ENCODE measurements around the gene CTDSP1.
A peak's percentile ranks its signal among the peaks of the same experiment; 100 is the strongest.

Gene CTDSP1

GRCh38 chr2:218400167-218400929 is 680 bp downstream of the CTDSP1 start:
- peaks cover 44% of the 10 kb centered on the region for H3K4me1 Mint-ChIP-seq
- H3K27me3 Mint-ChIP-seq (ENCODE audit: low read depth), result peaks cover 22% of the 10 kb centered on the region
- H3K27ac Mint-ChIP-seq, result peak overlapping the region; percentile 87 to 100 (median 100)
- H3K36me3 Mint-ChIP-seq (ENCODE audit: low read depth), result peaks cover 12% of the 10 kb centered on the region
- H3K4me3 Mint-ChIP-seq, result peak overlapping the region; percentile 94 to 97 (median 95)
- H3K9me3 Mint-ChIP-seq, result no peaks in the 10 kb centered on the region
- TF ChIP-seq CTCF (IDR thresholded peaks at IDR 0.05; ENCODE audit: unreplicated experiment in 3 of 3), result no peak

- peak overlapping the region in 1 of 3 experiments; percentile 19 for H3K27ac Mint-ChIP-seq
- peaks cover 17% of the 10 kb centered on the region for H3K27me3 Mint-ChIP-seq (ENCODE audit: low read depth)
- no peak for TF ChIP-seq CTCF (IDR thresholded peaks at IDR 0.05; ENCODE audit: unreplicated experiment in 3 of 3)
- H3K4me1 Mint-ChIP-seq, result peaks cover 47% of the 10 kb centered on the region
- H3K9me3 Mint-ChIP-seq, result no peaks in the 10 kb centered on the region
- H3K4me3 Mint-ChIP-seq, result peak overlapping the region; percentile 80 to 95 (median 94)
- H3K36me3 Mint-ChIP-seq (ENCODE audit: low read depth), result peaks cover 12% of the 10 kb centered on the region
These were observed 1.5 kb downstream of the CTDSP1 start for GRCh38 chr2:218400930-218401881.

- peak overlapping the region in 1 of 3 experiments; percentile 19 for H3K27ac Mint-ChIP-seq
- no peak for TF ChIP-seq CTCF (IDR thresholded peaks at IDR 0.05; ENCODE audit: unreplicated experiment in 3 of 3)
- H3K36me3 Mint-ChIP-seq (ENCODE audit: low read depth), result peaks cover 12% of the 10 kb centered on the region
- H3K4me3 Mint-ChIP-seq, result peak overlapping the region; percentile 80 to 95 (median 94)
- H3K27me3 Mint-ChIP-seq (ENCODE audit: low read depth), result peaks cover 11% of the 10 kb centered on the region
- peaks cover 43% of the 10 kb centered on the region for H3K4me1 Mint-ChIP-seq
- no peaks in the 10 kb centered on the region for H3K9me3 Mint-ChIP-seq
These were observed 2.2 kb downstream of the CTDSP1 start for GRCh38 chr2:218401890-218402289.

GRCh38 chr2:218402491-218402901 is 2.8 kb downstream of the CTDSP1 start:
- H3K27ac Mint-ChIP-seq, result no peak overlapping the region
- H3K4me3 Mint-ChIP-seq, result peak overlapping the region; percentile 55 to 71 (median 61)
- peaks cover 43% of the 10 kb centered on the region for H3K4me1 Mint-ChIP-seq
- TF ChIP-seq CTCF (IDR thresholded peaks at IDR 0.05; ENCODE audit: unreplicated experiment in 3 of 3), result no peak
- H3K27me3 Mint-ChIP-seq (ENCODE audit: low read depth), result peaks cover 7% of the 10 kb centered on the region
- H3K9me3 Mint-ChIP-seq, result no peaks in the 10 kb centered on the region
- peaks cover 12% of the 10 kb centered on the region for H3K36me3 Mint-ChIP-seq (ENCODE audit: low read depth)

GRCh38 chr2:218402911-218403411 is 3.3 kb downstream of the CTDSP1 start:
- peaks cover 3% of the 10 kb centered on the region for H3K27me3 Mint-ChIP-seq (ENCODE audit: low read depth)
- no peak for TF ChIP-seq CTCF (IDR thresholded peaks at IDR 0.05; ENCODE audit: unreplicated experiment in 3 of 3)
- H3K4me3 Mint-ChIP-seq, result peak overlapping the region; percentile 60 to 77 (median 61)
- peak overlapping the region in 2 of 3 experiments; percentile 76 to 98 for H3K27ac Mint-ChIP-seq
- no peaks in the 10 kb centered on the region for H3K9me3 Mint-ChIP-seq
- peaks cover 12% of the 10 kb centered on the region for H3K36me3 Mint-ChIP-seq (ENCODE audit: low read depth)
- peaks cover 43% of the 10 kb centered on the region for H3K4me1 Mint-ChIP-seq
